ENCODE measurements around the gene TNFRSF4. TPM values are rescaled to one million over a fixed set of nuclear protein-coding genes. Genes with fewer than 3 reads are reported as not detected.

Gene TNFRSF4
- polyA plus RNA-seq, 4 donors: 1.2 to 3.5 (median 3.1) TPM; not detected in 1

DNA sequence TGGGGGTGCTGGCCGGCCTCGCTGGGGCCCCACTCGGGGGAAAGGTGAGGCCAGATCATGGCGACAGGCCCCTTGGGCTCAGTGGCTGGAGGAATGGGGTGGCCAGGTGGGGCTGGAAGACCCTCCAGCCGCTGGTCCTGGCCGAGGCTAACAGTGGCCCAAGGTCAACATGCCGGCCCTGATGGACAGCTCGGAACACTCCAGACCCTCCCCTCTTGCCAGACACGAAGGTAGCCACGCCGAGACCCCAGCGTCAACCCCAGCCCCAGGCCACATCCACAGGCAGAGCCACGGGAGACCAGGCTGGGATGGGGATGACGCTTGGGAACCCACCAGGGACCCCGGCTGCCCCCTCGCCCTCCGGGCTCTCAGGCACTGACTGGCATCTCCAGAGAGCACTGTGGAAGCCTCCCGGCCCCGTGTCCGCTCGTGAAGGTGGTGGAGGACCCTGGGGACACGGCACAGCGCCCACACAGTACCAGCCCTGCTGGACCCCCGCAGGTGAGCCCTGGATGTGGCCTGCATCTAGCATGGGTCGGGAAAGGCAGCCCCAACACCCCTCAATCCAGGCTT is 33.5 kb upstream of the TNFRSF4 start:
- H3K36me3 ChIP-seq (ENCODE audit: control insufficient read depth in 3 of 3, insufficient read depth in 2 of 3, low read depth in 1 of 3, low read length in 3 of 3): peaks cover 0 to 18% (median 0%) of the 10 kb centered on the region in 3 donors
- no peak for DNase-seq
- FAIRE-seq: no peak
- peaks cover 11 to 29% (median 22%) of the 10 kb centered on the region in 3 donors for H3K27me3 ChIP-seq (ENCODE audit: control insufficient read depth in 3 of 3, insufficient read depth in 3 of 3, low read length in 3 of 3)
- H3K4me3 ChIP-seq (ENCODE audit: low read depth in 1 of 3, low read length in 3 of 3): no peak overlapping the region
- WGBS, 3 donors: 54 to 66% (median 59%) methylated on average over 20 to 25 of the region's 25 CpGs
- H3K9me3 ChIP-seq (ENCODE audit: control insufficient read depth in 2 of 2, insufficient read depth in 1 of 2, low read depth in 1 of 2, low read length in 1 of 2): no peaks in the 10 kb centered on the region
- H3K27ac ChIP-seq (ENCODE audit: low read depth in 1 of 3, low read length in 2 of 3): no peak overlapping the region
- H3K4me1 ChIP-seq (ENCODE audit: control insufficient read depth in 3 of 3, insufficient read depth in 2 of 3, low read depth in 1 of 3, low read length in 2 of 3): peaks cover 0 to 12% (median 2%) of the 10 kb centered on the region in 3 donors

DNA sequence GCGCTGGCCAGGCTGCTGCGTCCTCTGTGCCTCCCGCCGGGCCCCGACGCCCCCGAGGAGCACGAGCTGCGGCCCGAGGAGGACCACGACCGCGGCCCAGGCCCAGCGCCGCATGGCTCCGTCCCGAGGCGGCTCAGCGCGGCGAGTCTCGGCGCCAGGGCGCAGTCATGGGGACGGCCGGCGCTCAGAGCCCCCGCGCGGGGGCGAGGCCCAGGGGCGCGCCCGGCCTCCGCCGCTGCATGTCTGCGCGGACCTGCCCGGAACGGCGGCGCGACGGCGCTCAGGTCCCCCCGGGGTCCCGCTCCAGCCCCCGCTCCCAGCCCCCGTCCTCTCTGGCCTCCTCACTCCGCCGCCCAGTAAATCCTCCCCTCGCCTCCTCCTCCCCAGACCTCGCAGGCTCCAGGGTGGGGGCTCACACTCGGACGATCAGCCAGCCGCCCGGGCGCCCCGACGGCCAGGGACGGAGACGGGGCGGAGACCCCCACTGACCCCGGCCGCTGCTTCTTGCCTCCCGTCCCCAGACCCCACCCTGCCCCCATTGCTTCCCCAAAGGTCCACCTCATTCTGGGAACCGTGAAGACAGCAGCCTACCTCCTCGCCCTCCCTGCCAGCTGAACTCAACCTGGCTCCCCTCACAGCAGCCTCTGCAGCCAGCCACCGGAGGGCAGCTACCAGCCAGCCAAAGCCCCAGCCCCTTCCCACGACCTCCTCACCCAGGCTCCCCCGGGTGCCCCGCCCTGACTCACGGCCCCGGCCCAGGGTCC is 32.8 kb upstream of the TNFRSF4 start, which contains the start of gene C1QTNF12:
C1QTNF12 (minus strand) TSS at position 146 of the 764 bp plus-strand sequence; CDS start at position 114, 32 bp downstream.
- Histone ChIP-seq H3K4me1 (ENCODE audit: control insufficient read depth in 3 of 3, insufficient read depth in 2 of 3, low read depth in 1 of 3, low read length in 2 of 3) (peaks cover 0 to 12% (median 2%) of the 10 kb centered on the region in 3 donors), H3K9me3 (ENCODE audit: control insufficient read depth in 2 of 2, insufficient read depth in 1 of 2, low read depth in 1 of 2, low read length in 1 of 2) (no peaks in the 10 kb centered on the region), H3K4me3 (ENCODE audit: low read depth in 1 of 3, low read length in 3 of 3) (no peak within 1 kb of the TSS), H3K36me3 (ENCODE audit: control insufficient read depth in 3 of 3, insufficient read depth in 2 of 3, low read depth in 1 of 3, low read length in 3 of 3) (peaks cover 0 to 20% (median 0%) of the 10 kb centered on the region in 3 donors), H3K27me3 (ENCODE audit: control insufficient read depth in 3 of 3, insufficient read depth in 3 of 3, low read length in 3 of 3) (peaks cover 11 to 29% (median 22%) of the 10 kb centered on the region in 3 donors), H3K27ac (ENCODE audit: low read depth in 1 of 3, low read length in 2 of 3) (no peak within 1 kb of the TSS)
- WGBS, 3 donors: 3 to 5% (median 4%) methylated on average over 42 to 74 of the region's 74 CpGs
- DNase-seq (peak in 1 of 2 donors; percentile 32), FAIRE-seq (no peak)

DNA sequence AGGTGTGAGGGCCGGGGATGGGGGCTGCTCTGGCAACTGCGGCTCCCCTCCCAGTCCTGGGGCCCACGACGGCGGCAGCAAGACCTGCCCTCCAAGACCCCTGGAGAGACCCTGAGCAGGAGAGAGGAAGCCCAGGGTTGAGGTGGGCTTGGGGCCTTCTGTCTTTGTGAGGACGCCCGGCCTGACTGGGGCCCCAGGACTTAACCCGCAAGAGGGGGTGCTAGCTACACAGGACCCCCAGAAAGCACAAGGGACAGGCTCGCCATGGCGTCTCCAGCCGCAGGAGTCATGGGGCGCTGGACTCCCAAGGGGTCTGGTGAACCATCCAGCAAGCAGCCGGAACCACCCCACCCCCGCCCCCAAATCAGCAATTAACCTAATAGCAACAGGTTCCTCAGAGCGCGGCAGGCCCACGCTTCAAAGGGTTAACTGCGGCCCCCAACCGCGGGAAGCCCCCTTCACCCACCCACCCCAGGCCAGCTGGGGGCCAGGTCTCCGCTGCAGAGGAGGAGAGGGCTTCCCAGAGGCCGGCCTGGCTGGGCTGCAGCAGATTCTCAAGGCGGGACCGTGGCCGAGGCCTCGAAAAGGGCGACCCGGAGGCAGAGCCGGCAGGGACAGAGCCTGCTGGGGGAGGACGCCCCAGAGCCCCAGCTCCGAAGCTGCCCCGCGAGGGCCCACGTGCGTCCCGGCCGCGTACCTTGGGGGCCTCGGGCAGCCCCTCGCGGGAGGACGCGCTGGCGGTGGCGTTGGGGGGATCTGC is 32.0 kb upstream of the TNFRSF4 start:
- H3K9me3 ChIP-seq (ENCODE audit: control insufficient read depth in 2 of 2, insufficient read depth in 1 of 2, low read depth in 1 of 2, low read length in 1 of 2): no peaks in the 10 kb centered on the region
- H3K36me3 ChIP-seq (ENCODE audit: control insufficient read depth in 3 of 3, insufficient read depth in 2 of 3, low read depth in 1 of 3, low read length in 3 of 3): peaks cover 0 to 20% (median 0%) of the 10 kb centered on the region in 3 donors
- no peak overlapping the region for H3K4me3 ChIP-seq (ENCODE audit: low read depth in 1 of 3, low read length in 3 of 3)
- FAIRE-seq (no peak), DNase-seq (no peak)
- no peak overlapping the region for H3K27ac ChIP-seq (ENCODE audit: low read depth in 1 of 3, low read length in 2 of 3)
- H3K27me3 ChIP-seq (ENCODE audit: control insufficient read depth in 3 of 3, insufficient read depth in 3 of 3, low read length in 3 of 3): peaks cover 11 to 29% (median 22%) of the 10 kb centered on the region in 3 donors
- 23 to 37% (median 35%) methylated on average over 37 to 45 of the region's 45 CpGs for WGBS, 3 donors
- peaks cover 0 to 12% (median 2%) of the 10 kb centered on the region in 3 donors for H3K4me1 ChIP-seq (ENCODE audit: control insufficient read depth in 3 of 3, insufficient read depth in 2 of 3, low read depth in 1 of 3, low read length in 2 of 3)

DNA sequence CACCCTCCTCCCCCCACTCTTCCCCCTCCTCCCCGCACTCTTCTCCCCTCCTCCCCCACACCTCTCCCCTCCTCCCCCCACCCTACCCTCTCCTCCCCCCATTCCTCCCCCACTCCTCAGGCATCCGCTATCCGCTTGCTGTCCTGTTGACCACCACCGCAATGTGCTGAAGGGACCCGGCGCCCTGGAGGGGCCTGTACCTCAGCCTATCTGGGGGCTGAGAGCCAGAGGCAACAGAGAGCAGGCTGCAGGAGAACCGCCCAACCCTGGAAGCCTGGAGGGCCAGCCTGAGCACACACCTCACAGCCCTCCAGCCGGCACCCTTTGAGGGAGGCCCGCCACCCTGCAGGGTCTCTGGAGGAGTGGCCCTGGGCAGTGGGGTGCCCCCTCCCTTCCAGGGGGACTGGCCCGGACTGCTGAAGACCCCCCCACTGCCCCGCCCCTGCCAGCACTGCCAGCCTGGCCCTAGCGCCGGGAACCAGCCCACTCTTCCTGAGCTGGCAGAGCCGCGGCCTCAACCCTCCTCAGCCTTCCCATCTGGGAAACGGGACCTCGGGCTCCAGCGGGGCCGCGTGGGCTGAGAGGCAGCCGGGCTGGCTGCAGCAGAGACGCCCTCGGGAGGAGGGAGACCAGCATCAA is 31.3 kb upstream of the TNFRSF4 start:
- 58 to 74% (median 66%) methylated on average over 22 to 23 of the region's 23 CpGs for WGBS, 3 donors
- H3K27ac ChIP-seq (ENCODE audit: low read depth in 1 of 3, low read length in 2 of 3): no peak overlapping the region
- peaks cover 0 to 12% (median 2%) of the 10 kb centered on the region in 3 donors for H3K4me1 ChIP-seq (ENCODE audit: control insufficient read depth in 3 of 3, insufficient read depth in 2 of 3, low read depth in 1 of 3, low read length in 2 of 3)
- no peak for DNase-seq
- no peak overlapping the region for H3K4me3 ChIP-seq (ENCODE audit: low read depth in 1 of 3, low read length in 3 of 3)
- FAIRE-seq: no peak
- no peaks in the 10 kb centered on the region for H3K9me3 ChIP-seq (ENCODE audit: control insufficient read depth in 2 of 2, insufficient read depth in 1 of 2, low read depth in 1 of 2, low read length in 1 of 2)
- H3K36me3 ChIP-seq (ENCODE audit: control insufficient read depth in 3 of 3, insufficient read depth in 2 of 3, low read depth in 1 of 3, low read length in 3 of 3): peaks cover 0 to 15% (median 0%) of the 10 kb centered on the region in 3 donors
- H3K27me3 ChIP-seq (ENCODE audit: control insufficient read depth in 3 of 3, insufficient read depth in 3 of 3, low read length in 3 of 3): peaks cover 11 to 32% (median 22%) of the 10 kb centered on the region in 3 donors

DNA sequence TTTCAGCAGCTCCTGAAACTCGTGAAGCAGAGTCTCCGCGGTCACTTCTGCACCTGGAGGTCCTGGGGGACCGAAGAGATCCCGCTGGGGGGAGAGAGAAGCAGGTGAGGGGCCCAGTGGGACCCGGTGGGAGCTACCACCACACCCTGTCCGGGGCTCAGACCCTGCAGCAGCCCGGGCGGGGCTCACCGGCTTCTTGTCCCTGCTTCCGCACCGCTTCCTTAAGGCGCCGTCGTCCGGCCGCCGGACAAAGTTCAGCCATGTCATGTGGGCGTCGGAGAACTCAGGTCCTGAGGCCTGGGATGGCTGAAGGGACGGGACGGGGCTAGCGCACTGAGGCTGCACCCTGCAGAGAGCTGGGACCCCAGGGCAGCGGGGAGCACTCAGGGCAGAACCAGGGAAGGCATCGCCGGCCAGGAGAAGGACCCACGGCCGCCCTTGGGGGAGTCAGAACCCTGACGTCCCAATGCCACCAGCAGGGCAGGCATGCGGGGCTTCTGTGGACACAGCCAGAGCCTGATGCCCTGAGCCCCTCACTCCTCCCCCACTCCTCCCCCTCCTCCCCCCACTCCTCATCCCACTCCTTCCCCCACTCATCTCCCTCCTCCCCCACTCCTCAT is 30.3 kb upstream of the TNFRSF4 start:
- WGBS, 3 donors: 7 to 49% (median 30%) methylated on average over 23 to 30 of the region's 30 CpGs
- FAIRE-seq: no peak
- peak overlapping the region in 1 of 3 donors; percentile 47 for H3K27ac ChIP-seq (ENCODE audit: low read depth in 1 of 3, low read length in 2 of 3)
- H3K4me3 ChIP-seq (ENCODE audit: low read depth in 1 of 3, low read length in 3 of 3): peak overlapping the region in 2 of 3 donors; percentile 63 to 70
- peaks cover 0 to 15% (median 0%) of the 10 kb centered on the region in 3 donors for H3K36me3 ChIP-seq (ENCODE audit: control insufficient read depth in 3 of 3, insufficient read depth in 2 of 3, low read depth in 1 of 3, low read length in 3 of 3)
- H3K9me3 ChIP-seq (ENCODE audit: control insufficient read depth in 2 of 2, insufficient read depth in 1 of 2, low read depth in 1 of 2, low read length in 1 of 2): no peaks in the 10 kb centered on the region
- H3K4me1 ChIP-seq (ENCODE audit: control insufficient read depth in 3 of 3, insufficient read depth in 2 of 3, low read depth in 1 of 3, low read length in 2 of 3): peaks cover 0 to 19% (median 2%) of the 10 kb centered on the region in 3 donors
- peaks cover 11 to 42% (median 22%) of the 10 kb centered on the region in 3 donors for H3K27me3 ChIP-seq (ENCODE audit: control insufficient read depth in 3 of 3, insufficient read depth in 3 of 3, low read length in 3 of 3)
- DNase-seq: peak; percentile 86 to 87

DNA sequence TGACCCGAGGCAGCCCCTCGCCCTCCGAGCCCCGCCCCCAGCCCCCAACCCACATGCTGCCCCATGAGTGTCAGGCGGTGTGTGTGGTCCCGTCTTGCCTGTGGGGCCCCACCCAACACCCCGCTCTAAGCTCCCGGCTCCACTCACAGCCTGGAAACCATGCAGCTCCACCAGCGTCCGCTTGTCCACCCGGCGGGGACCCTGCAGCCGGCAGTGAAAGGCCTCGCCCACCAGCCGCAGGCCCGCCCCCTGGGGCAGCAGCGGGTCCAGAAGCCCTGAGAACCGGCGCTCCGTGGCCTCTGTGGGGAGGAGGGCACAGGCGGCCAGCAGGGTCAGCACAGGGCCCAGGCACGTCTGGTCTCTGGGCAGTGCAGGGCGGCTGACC is 29.8 kb upstream of the TNFRSF4 start:
- Histone ChIP-seq H3K4me3 (ENCODE audit: low read depth in 1 of 3, low read length in 3 of 3) (peak overlapping the region in 2 of 3 donors; percentile 63 to 70), H3K9me3 (ENCODE audit: control insufficient read depth in 2 of 2, insufficient read depth in 1 of 2, low read depth in 1 of 2, low read length in 1 of 2) (no peaks in the 10 kb centered on the region), H3K27me3 (ENCODE audit: control insufficient read depth in 3 of 3, insufficient read depth in 3 of 3, low read length in 3 of 3) (peaks cover 11 to 47% (median 22%) of the 10 kb centered on the region in 3 donors), H3K4me1 (ENCODE audit: control insufficient read depth in 3 of 3, insufficient read depth in 2 of 3, low read depth in 1 of 3, low read length in 2 of 3) (peaks cover 0 to 24% (median 2%) of the 10 kb centered on the region in 3 donors), H3K27ac (ENCODE audit: low read depth in 1 of 3, low read length in 2 of 3) (peak overlapping the region in 1 of 3 donors; percentile 47), H3K36me3 (ENCODE audit: control insufficient read depth in 3 of 3, insufficient read depth in 2 of 3, low read depth in 1 of 3, low read length in 3 of 3) (peaks cover 0 to 15% (median 0%) of the 10 kb centered on the region in 3 donors)
- no peak for FAIRE-seq
- WGBS, 3 donors: 20 to 46% (median 36%) methylated on average over 21 to 23 of the region's 23 CpGs
- no peak for DNase-seq

DNA sequence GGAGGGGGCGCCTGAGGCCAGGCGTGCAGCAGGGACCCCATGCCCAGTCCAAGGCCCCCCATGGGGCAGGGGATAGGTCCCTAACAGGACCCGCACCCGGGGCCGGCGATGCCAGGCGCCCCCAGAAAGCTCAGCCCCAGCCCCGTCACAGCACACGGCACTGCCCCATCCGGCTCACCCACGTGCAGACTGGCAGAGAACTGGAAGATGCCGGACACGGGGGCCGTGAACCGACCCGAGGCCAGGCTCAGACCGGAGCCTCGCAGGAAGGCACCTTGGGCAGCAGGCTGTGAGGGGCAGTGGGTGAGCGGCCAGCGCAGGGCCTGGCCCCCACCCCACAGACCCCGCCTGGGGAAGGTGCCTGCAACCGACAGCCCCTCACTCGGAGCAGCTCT is 29.3 kb upstream of the TNFRSF4 start:
- DNase-seq (no peak), FAIRE-seq (no peak)
- Histone ChIP-seq H3K27me3 (ENCODE audit: control insufficient read depth in 3 of 3, insufficient read depth in 3 of 3, low read length in 3 of 3) (peaks cover 12 to 52% (median 22%) of the 10 kb centered on the region in 3 donors), H3K4me1 (ENCODE audit: control insufficient read depth in 3 of 3, insufficient read depth in 2 of 3, low read depth in 1 of 3, low read length in 2 of 3) (peaks cover 0 to 28% (median 2%) of the 10 kb centered on the region in 3 donors), H3K9me3 (ENCODE audit: control insufficient read depth in 2 of 2, insufficient read depth in 1 of 2, low read depth in 1 of 2, low read length in 1 of 2) (no peaks in the 10 kb centered on the region), H3K4me3 (ENCODE audit: low read depth in 1 of 3, low read length in 3 of 3) (peak overlapping the region in 2 of 3 donors; percentile 63 to 70), H3K36me3 (ENCODE audit: control insufficient read depth in 3 of 3, insufficient read depth in 2 of 3, low read depth in 1 of 3, low read length in 3 of 3) (peaks cover 0 to 15% (median 0%) of the 10 kb centered on the region in 3 donors), H3K27ac (ENCODE audit: low read depth in 1 of 3, low read length in 2 of 3) (no peak overlapping the region)
- WGBS, 3 donors: 77 to 89% (median 88%) methylated on average over 12 to 23 of the region's 23 CpGs
